Measurements from ENCODE around the gene PPM1A. TPM values are rescaled to one million over a fixed set of nuclear protein-coding genes. Genes with fewer than 3 reads are reported as not detected.
A peak's percentile ranks its signal among the peaks of the same experiment; 100 is the strongest.

The PPM1A gene
- total and polyA plus RNA-seq, 2 of the 13 experiments (the other 11 are each of a cell fraction or from before 2014, with no cell fraction given): 23.3 to 29.8 TPM

- no peaks in the 10 kb centered on the region for H3K36me3 ChIP-seq (replicated peaks in 1 of 2; ENCODE audit: control insufficient read depth in 1 of 2, insufficient read depth in 2 of 2, low read length in 2 of 2)
- no peak overlapping the region for H2AFZ ChIP-seq (ENCODE audit: low read length)
- ATAC-seq (peak; percentile 89), FAIRE-seq (peak; percentile 15), DNase-seq (ENCODE audit: low spot score) (peak; percentile 52)
- no TSS peak for BruUV-seq (replicated peaks)
- no peak overlapping the region for H3K4me3 ChIP-seq (replicated peaks in 1 of 3; ENCODE audit: insufficient read depth in 1 of 3, low read depth in 2 of 3, low read length in 3 of 3)
- peaks cover 74% of the 10 kb centered on the region for H3K79me2 ChIP-seq (ENCODE audit: insufficient read depth, low read length)
- CTCF ChIA-PET (ENCODE audit: low intra/inter-chr PET ratio, low total read pairs): no interaction called here
- H3K27me3 ChIP-seq (ENCODE audit: control insufficient read depth in 1 of 2, insufficient read depth in 2 of 2, low read length in 2 of 2): no peaks in the 10 kb centered on the region
- in situ Hi-C loops (cut with HindIII; ENCODE audit: extremely low pct_ligation_motif_present, low pct_unique_long_range_greater_than_20kb) (no loop called here), intact Hi-C loops (cut with micrococcal nuclease; ENCODE audit: unreplicated experiment) (loop anchor here (2.0 kb wide), 1 partner anchor 14 kb away; no protein-coding TSS in a partner anchor)
- POLR2A ChIA-PET: interaction anchor here (0.6 kb wide), 1 partner anchor 25 kb away, joined by 3 read pairs; the partner anchor contains the start of gene PPM1A
- H3K4me2 ChIP-seq (ENCODE audit: low read depth, low read length): 0 out of 2 replicates have a peak overlapping the region, but pooled peaks have one; percentile 13
- no peaks in the 10 kb centered on the region for H3K9me3 ChIP-seq (ENCODE audit: low read length)
- no peak overlapping the region for H3K27ac ChIP-seq (ENCODE audit: extremely low read length, insufficient read depth, low read length)
- peaks cover 42% of the 10 kb centered on the region for H4K20me1 ChIP-seq (ENCODE audit: insufficient read depth, low read length)
- H3K4me1 ChIP-seq (ENCODE audit: insufficient read depth, low read length): peaks cover 55% of the 10 kb centered on the region
- H3K9ac ChIP-seq (ENCODE audit: insufficient read depth, low read depth, low read length): no peak overlapping the region
- TF ChIP-seq CREB1 (IDR thresholded peaks at IDR 0.05): no peak
- no peak for TF ChIP-seq CREB1 (CRISPR knock-in tag; IDR thresholded peaks at IDR 0.05)
- no peak for TF ChIP-seq NRL (CRISPR knock-in tag; IDR thresholded peaks at IDR 0.05; ENCODE audit: borderline replicate concordance)
- no peak for TF ChIP-seq ZBTB10 (CRISPR knock-in tag; IDR thresholded peaks at IDR 0.05; ENCODE audit: borderline replicate concordance)
- TF ChIP-seq REST (IDR thresholded peaks at IDR 0.05; ENCODE audit: borderline replicate concordance in 1 of 2, low read depth in 1 of 2, low read length in 2 of 2): no peak
- no peak for TF ChIP-seq SRSF9 (IDR thresholded peaks at IDR 0.05; ENCODE audit: borderline replicate concordance, insufficient read depth, low read depth, low read length, poor library complexity, severe bottlenecking)
- TF ChIP-seq ONECUT2 (CRISPR knock-in tag; IDR thresholded peaks at IDR 0.05): peak; percentile 62
- no peak for TF ChIP-seq ARHGAP35 (CRISPR knock-in tag; IDR thresholded peaks at IDR 0.05; ENCODE audit: borderline replicate concordance)
- TF ChIP-seq GATAD2A (CRISPR knock-in tag; IDR thresholded peaks at IDR 0.05): peak; percentile 32; the same call in 1 of the 2 replicates
- TF ChIP-seq RNF2 (conservative IDR thresholded peaks at IDR 0.05; ENCODE audit: low read depth): no peak
- TF ChIP-seq HNF4A (CRISPR knock-in tag; IDR thresholded peaks at IDR 0.05): peak; percentile 47; the same call in 1 of the 2 replicates
- no peak for TF ChIP-seq ZGPAT (CRISPR knock-in tag; IDR thresholded peaks at IDR 0.05)
- peak; percentile 1; the same call in 1 of the 2 replicates for TF ChIP-seq TBX2 (CRISPR knock-in tag; IDR thresholded peaks at IDR 0.05; ENCODE audit: borderline replicate concordance)
- TF ChIP-seq CSRNP1 (CRISPR knock-in tag; IDR thresholded peaks at IDR 0.05): no peak
Observed at GRCh38 chr14:60274448-60274847, 25.4 kb downstream of the PPM1A start.
